Measurements from ENCODE around the gene PPIC. TPM values are rescaled to one million over a fixed set of nuclear protein-coding genes. Genes with fewer than 3 reads are reported as not detected.

Gene PPIC
- 66.4 and 74.3 TPM in 2 replicates for total RNA-seq

DNA sequence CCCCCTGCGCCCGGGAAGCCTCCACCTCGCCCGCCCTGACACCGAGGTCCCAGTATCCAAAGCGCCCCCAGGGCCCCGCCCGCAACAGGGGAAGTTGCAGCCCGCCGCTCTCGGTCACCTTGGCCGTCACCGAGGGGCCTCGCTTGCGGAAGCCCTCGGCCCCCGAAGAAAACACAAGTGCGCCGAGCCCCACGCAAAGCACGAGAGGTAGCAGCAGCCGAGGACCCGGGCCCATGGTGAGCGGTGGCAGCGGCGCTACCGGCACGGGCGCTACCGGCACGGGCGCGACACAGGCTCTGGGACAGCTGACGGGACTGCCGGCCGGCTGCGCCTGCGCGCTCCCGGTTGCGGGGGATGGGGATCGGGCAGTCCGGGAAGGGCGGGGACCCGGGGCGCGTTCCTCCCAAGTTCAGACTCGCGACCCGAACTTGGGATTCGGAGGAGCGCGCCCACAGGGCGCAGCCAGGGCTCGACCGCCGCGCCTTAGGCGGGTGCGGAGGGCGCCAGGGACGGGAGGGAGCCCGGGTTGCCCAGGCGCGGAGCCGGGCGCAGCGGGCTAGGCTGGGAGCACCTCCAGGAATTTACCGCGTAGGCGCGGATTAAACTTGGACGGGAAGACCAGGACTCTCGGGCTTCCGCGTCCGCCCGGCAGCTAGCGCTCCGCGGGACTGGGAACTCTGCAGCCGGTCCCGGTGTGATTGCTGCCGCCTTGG is at the start of gene PPIC:
Gene PPIC (minus strand): TSS at position 335 of the 713 bp plus-strand sequence. CDS start 100 bp downstream, at position 235.

Other genes starting within 250 kb of the PPIC start
- 5.0 and 8.8 TPM in 2 replicates for gene SNX24, start 191.1 kb downstream of the PPIC start, total RNA-seq
- gene PRDM6, start 52.5 kb upstream of the PPIC start, total RNA-seq: under 0.01 and 0.09 TPM in 2 replicates

Measured in dermis lymphatic vessel endothelial cell (primary cell).